SHP77 (cell line): Measurements from ENCODE around the gene LRRC10.

Source experiments
- DNase-seq, 2 experiments: peaks; one replicate each; lab custom pipeline; 2025; lab: John Stamatoyannopoulos, UW

The LRRC10 gene

GRCh38 chr12:69570000-69570516 lies 40.6 kb downstream of the LRRC10 start:
- DNase-seq, result no peak

- no peak for DNase-seq
These were observed 41.5 kb downstream of the LRRC10 start for GRCh38 chr12:69569236-69569635.

GRCh38 chr12:69566603-69567002 lies 44.1 kb downstream of the LRRC10 start:
- no peak for DNase-seq

GRCh38 chr12:69563166-69563762 lies 47.4 kb downstream of the LRRC10 start:
- DNase-seq, result no peak
